ENCODE data around the gene B9D1.
A peak's percentile ranks its signal among the peaks of the same experiment; 100 is the strongest.
"Not testable (repeated sequence)": the region's sequence is repeated elsewhere in the genome, so short reads cannot be mapped to it uniquely, and the experiment has no call there.

B9D1 gene

GRCh38 chr17:19353401-19353800, 9.1 kb downstream of the B9D1 start:
- not testable (repeated sequence) for DNase-seq

- DNase-seq, result no peak
These were observed 13.7 kb downstream of the B9D1 start for GRCh38 chr17:19348806-19349205.

GRCh38 chr17:19348081-19348650, 14.4 kb downstream of the B9D1 start:
- no peak for DNase-seq

GRCh38 chr17:19347323-19348080, 15.0 kb downstream of the B9D1 start:
- DNase-seq, result no peak

- peak; percentile 85 for DNase-seq
These were observed 15.9 kb downstream of the B9D1 start for GRCh38 chr17:19346351-19347255.

- DNase-seq, result no peak
These were observed 16.8 kb downstream of the B9D1 start for GRCh38 chr17:19345486-19346350.

GRCh38 chr17:19345067-19345460, 17.5 kb downstream of the B9D1 start:
- DNase-seq, result no peak

GRCh38 chr17:19344311-19345066, 18.0 kb downstream of the B9D1 start:
- DNase-seq, result no peak

GRCh38 chr17:19343671-19344151, 18.8 kb downstream of the B9D1 start:
- DNase-seq, result no peak

GRCh38 chr17:19343256-19343630, 19.3 kb downstream of the B9D1 start:
- DNase-seq, result no peak

- no peak for DNase-seq
These were observed 19.8 kb downstream of the B9D1 start for GRCh38 chr17:19342611-19343255.

- DNase-seq, result peak; percentile 62
These were observed 20.6 kb downstream of the B9D1 start for GRCh38 chr17:19341641-19342610.

- no peak for DNase-seq
These were observed 21.3 kb downstream of the B9D1 start for GRCh38 chr17:19341211-19341631.

GRCh38 chr17:19339341-19339815, 23.1 kb downstream of the B9D1 start:
- DNase-seq, result no peak

- DNase-seq, result peak; percentile 30
These were observed 24.2 kb downstream of the B9D1 start for GRCh38 chr17:19338031-19338990.

GRCh38 chr17:19337712-19338023, 24.9 kb downstream of the B9D1 start:
- no peak for DNase-seq

GRCh38 chr17:19336938-19337711, 25.4 kb downstream of the B9D1 start:
- no peak for DNase-seq

All from fibroblast of skin of right biceps (primary cell).